ENCODE results near the gene CD300H. TPM values are rescaled to one million over a fixed set of nuclear protein-coding genes. Genes with fewer than 3 reads are reported as not detected.

The CD300H gene
- total RNA-seq, 4 donors from 2014 or later, result not detected

DNA sequence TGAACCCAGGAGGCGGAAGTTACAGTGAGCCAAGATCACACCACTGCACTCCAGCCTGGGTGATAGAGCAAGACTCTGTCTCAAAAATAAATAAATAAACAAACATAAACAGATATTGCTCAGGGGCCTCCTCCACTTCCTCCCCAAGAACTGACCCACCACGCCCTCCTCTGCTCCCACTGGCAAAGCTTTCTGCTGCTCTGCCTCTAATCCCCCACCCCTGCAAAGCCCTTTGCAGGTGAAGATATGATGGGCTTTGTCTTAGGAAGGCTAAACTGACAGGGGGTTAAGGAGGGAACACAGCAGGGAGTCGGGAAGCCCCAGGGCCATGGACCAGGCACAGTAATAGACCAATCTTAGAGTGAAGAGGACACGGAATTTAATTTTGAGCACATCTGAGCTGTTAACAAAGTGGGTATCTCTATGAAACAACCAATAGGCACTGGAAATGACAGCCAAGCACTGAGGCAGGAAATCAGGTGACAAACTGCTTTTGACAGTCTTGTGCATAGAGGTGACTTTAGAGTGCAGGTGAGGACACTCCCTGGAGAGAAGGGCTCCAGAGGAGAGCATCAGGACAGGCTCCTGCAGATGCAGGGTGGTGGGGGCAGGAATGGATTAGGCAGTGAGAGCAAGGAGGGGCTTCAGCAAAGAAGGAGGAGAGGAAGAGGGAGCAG, 31.2 kb upstream of the CD300H start:
- Histone ChIP-seq H3K36me3 (no peaks in the 10 kb centered on the region), H3K4me1 (no peaks in the 10 kb centered on the region), H3K27ac (no peak overlapping the region), H3K9me3 (no peaks in the 10 kb centered on the region), H3K4me3 (no peak overlapping the region), H3K27me3 (peaks cover 0 to 13% of the 10 kb centered on the region in 2 donors)
- no peak for DNase-seq (ENCODE audit: low spot score in 2 of 2)
- TF ChIP-seq POLR2A (IDR thresholded peaks at IDR 0.05), result no peak
- TF ChIP-seq, protein P1, sequence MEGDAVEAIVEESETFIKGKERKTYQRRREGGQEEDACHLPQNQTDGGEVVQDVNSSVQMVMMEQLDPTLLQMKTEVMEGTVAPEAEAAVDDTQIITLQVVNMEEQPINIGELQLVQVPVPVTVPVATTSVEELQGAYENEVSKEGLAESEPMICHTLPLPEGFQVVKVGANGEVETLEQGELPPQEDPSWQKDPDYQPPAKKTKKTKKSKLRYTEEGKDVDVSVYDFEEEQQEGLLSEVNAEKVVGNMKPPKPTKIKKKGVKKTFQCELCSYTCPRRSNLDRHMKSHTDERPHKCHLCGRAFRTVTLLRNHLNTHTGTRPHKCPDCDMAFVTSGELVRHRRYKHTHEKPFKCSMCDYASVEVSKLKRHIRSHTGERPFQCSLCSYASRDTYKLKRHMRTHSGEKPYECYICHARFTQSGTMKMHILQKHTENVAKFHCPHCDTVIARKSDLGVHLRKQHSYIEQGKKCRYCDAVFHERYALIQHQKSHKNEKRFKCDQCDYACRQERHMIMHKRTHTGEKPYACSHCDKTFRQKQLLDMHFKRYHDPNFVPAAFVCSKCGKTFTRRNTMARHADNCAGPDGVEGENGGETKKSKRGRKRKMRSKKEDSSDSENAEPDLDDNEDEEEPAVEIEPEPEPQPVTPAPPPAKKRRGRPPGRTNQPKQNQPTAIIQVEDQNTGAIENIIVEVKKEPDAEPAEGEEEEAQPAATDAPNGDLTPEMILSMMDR (IDR thresholded peaks at IDR 0.05), result no peak
- no peak for TF ChIP-seq EP300 (IDR thresholded peaks at IDR 0.05)
- 70% methylated on average over 4 of the region's 4 CpGs for WGBS, 2 donors

DNA sequence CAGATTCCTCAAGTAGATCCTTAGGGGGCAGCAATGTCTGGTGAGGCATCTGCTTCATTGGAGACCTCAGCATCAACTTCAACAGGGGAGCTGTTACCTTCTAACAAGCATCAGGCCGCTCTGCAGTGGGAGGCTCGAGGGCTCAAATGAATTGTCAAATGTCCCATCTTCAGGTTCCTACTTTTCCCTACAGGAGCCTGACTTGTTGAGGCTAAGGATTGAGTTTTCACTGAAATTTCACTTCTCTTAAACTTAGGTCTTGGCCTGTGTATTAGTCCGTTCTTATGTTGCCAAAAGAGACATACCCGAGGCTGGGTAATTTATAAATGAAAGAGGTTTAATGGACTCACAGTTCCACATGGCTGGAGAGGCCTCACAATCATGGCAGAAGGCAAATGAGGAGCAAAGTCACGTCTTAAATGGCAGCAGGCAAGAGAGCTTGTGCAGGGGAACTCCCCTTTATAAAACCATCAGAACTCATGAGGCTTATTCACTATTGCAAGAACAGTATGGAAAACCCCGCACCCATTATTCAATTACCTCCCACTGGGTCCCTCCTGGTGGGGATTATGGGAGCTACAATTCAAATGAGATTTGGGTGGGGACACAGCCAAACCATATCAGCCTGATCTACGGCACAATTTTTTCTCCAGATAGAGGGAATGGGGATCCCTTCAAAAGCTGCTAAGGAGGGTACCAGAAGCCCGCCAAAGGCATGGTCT, 29.9 kb upstream of the CD300H start:
- no peaks in the 10 kb centered on the region for H3K9me3 ChIP-seq
- DNase-seq (ENCODE audit: low spot score in 2 of 2), result no peak
- no peak overlapping the region for H3K4me3 ChIP-seq
- H3K27me3 ChIP-seq, result peaks cover 0 to 16% of the 10 kb centered on the region in 2 donors
- TF ChIP-seq, protein P1 (IDR thresholded peaks at IDR 0.05), result no peak
- TF ChIP-seq EP300 (IDR thresholded peaks at IDR 0.05) (no peak), POLR2A (IDR thresholded peaks at IDR 0.05) (no peak)
- 64 to 71% methylated on average over 8 of the region's 8 CpGs for WGBS, 2 donors
- H3K36me3 ChIP-seq, result no peaks in the 10 kb centered on the region
- no peak overlapping the region for H3K27ac ChIP-seq
- no peaks in the 10 kb centered on the region for H3K4me1 ChIP-seq

DNA sequence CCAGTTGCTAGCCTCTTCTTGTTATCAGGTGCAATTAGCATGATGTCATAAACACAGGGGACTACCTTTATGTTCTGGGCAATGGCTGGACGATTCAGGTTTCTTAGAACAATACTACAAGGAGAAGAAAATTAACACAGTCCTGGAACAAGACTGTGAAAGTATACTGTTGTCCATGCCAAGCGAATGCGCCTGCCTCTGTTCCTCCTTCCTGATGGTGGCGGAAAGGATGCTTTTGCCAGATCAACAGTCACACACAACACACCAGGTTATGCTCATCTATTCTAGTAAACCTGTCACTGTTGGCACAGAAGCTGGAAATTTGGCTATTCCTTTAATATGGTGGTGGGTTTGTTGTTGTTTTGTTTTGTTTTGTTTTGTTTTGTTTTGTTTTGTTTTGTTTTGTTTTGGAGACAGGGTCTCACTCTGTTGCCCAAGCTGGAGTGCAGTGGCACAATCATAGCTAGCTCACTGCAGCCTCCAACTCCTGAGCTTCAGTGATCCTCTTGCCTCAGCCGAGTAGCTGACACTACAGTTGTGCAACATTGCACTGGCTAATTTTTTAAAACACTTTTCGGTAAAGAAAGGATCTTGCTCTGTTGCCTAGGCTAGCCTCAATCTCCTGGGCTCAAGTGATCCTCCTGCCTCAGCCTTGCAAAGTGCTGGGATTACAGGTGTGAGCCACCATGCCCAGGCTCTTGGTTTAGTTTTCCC, 27.9 kb upstream of the CD300H start:
- WGBS, 2 donors, result 62 to 76% methylated on average over 6 of the region's 6 CpGs
- TF ChIP-seq POLR2A (IDR thresholded peaks at IDR 0.05) (no peak), EP300 (IDR thresholded peaks at IDR 0.05) (no peak)
- TF ChIP-seq, protein P1 (IDR thresholded peaks at IDR 0.05), result no peak
- Histone ChIP-seq H3K27me3 (peaks cover 0 to 16% of the 10 kb centered on the region in 2 donors), H3K4me3 (no peak overlapping the region), H3K9me3 (no peaks in the 10 kb centered on the region), H3K27ac (no peak overlapping the region), H3K4me1 (no peaks in the 10 kb centered on the region), H3K36me3 (no peaks in the 10 kb centered on the region)
- DNase-seq (ENCODE audit: low spot score in 2 of 2), result no peak

DNA sequence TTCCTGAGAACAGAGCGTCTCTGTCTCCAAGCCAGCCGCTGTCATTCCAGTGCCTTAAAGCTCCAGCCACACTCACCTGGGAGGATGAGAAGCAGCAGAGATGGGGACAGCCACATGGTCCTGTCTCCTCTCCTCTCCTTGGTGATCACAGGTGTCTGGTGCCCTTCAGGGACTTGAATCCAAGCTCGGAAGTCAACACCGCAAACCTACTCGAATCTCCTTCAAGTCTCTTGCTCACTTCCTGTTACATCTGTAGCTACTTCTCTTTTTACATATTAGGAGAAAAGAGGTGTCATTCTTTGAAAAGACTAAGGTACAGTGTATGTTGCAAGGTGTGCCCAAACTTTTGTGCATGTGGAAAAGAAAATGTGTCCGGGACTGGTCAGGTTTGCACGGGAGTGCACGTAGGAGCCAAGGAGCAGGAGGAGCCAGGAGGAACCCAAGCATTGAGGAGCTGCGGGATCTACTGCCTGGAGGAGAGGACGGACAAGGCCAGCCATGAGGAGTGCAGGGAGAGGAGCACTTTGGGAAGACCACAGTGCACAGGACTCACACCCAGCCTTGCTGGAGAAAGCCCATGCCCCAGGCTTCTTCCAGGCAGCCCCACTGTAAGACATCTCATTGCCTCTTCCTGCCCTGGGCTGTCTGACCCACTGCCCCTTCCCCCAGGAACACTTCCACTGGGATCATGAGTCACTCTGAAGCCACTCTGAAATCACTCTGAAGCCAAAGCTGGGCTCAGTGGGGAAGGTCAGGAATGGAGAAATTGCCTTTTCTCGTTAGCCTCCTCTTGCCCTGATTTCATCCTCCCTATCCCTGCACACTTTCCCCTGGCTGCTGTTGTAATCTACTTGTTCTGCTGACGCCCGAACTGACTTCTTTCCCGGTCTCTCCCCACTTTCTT, 25.0 kb upstream of the CD300H start, which contains the start of gene CD300LD:
Gene CD300LD, minus strand, starts transcription at position 197 of the 904 bp plus-strand sequence. Its CDS starts 81 bp downstream, at position 116.
- 67 to 70% methylated on average over 14 of the region's 14 CpGs for WGBS, 2 donors
- Histone ChIP-seq H3K36me3 (no peaks in the 10 kb centered on the region), H3K4me1 (no peaks in the 10 kb centered on the region), H3K4me3 (no peak within 1 kb of the TSS), H3K27ac (no peak within 1 kb of the TSS), H3K27me3 (peaks cover 0 to 3% of the 10 kb centered on the region in 2 donors), H3K9me3 (peaks cover 0 to 10% (median 0%) of the 10 kb centered on the region in 4 donors)
- DNase-seq (ENCODE audit: low spot score in 2 of 2), result no peak
- TF ChIP-seq, protein P1 (IDR thresholded peaks at IDR 0.05), result no peak
- TF ChIP-seq POLR2A (IDR thresholded peaks at IDR 0.05), result no peak

Data from tibial nerve (tissue), 4 donors.